BLaER1 (cell line): ENCODE measurements around the gene ASIC5.
"Not testable (repeated sequence)": the region's sequence is repeated elsewhere in the genome, so short reads cannot be mapped to it uniquely, and the experiment has no call there.

Experiments used
- H3K27ac ChIP-seq: shearing (Covaris generic); formaldehyde crosslinking; 2 replicates; pipeline ENCODE4 v1.8.1; 2022
- H3K27me3 ChIP-seq: shearing (Covaris generic); formaldehyde crosslinking; 2 replicates; pipeline ENCODE4 v1.8.1; 2022
- H3K36me3 ChIP-seq: shearing (Covaris generic); formaldehyde crosslinking; 2 replicates; pipeline ENCODE4 v1.8.1; 2022
- H3K4me1 ChIP-seq: shearing (Covaris generic); formaldehyde crosslinking; 2 replicates; pipeline ENCODE4 v1.8.1; 2022
- H3K4me2 ChIP-seq: shearing (Covaris generic); formaldehyde crosslinking; 2 replicates; pipeline ENCODE4 v1.8.1; 2022
- H3K4me3 ChIP-seq: shearing (Covaris generic); formaldehyde crosslinking; 2 replicates; pipeline ENCODE4 v1.8.1; 2022
- H3K9ac ChIP-seq: shearing (Covaris generic); formaldehyde crosslinking; 2 replicates; pipeline ENCODE4 v1.8.1; 2022
- H3K9me3 ChIP-seq: shearing (Covaris generic); formaldehyde crosslinking; 2 replicates; pipeline ENCODE4 v1.8.1; 2022
- H4K20me1 ChIP-seq: shearing (Covaris generic); formaldehyde crosslinking; 2 replicates; pipeline ENCODE4 v1.8.1; 2022
- Cebpa-rat ChIP-seq: shearing (Covaris generic); IDR thresholded peaks from 2 replicates; pipeline ENCODE4 v1.8.1; 2022

The ASIC5 gene

GRCh38 chr4:155805016-155805415 lies 61.1 kb downstream of the ASIC5 start:
- no peaks in the 10 kb centered on the region for H3K9me3 ChIP-seq
- no peaks in the 10 kb centered on the region for H3K4me1 ChIP-seq
- H3K4me3 ChIP-seq = no peak overlapping the region
- H4K20me1 ChIP-seq = no peaks in the 10 kb centered on the region
- H3K9ac ChIP-seq = no peak overlapping the region
- no peaks in the 10 kb centered on the region for H3K27me3 ChIP-seq
- no peak overlapping the region for H3K27ac ChIP-seq
- no peaks in the 10 kb centered on the region for H3K36me3 ChIP-seq
- no peak overlapping the region for H3K4me2 ChIP-seq
- TF ChIP-seq Cebpa-rat = no peak

GRCh38 chr4:155802190-155802959 lies 63.7 kb downstream of the ASIC5 start:
- H3K36me3 ChIP-seq = no peaks in the 10 kb centered on the region
- no peaks in the 10 kb centered on the region for H3K27me3 ChIP-seq
- no peaks in the 10 kb centered on the region for H4K20me1 ChIP-seq
- H3K4me3 ChIP-seq = no peak overlapping the region
- no peak overlapping the region for H3K4me2 ChIP-seq
- H3K9me3 ChIP-seq = no peaks in the 10 kb centered on the region
- no peak overlapping the region for H3K9ac ChIP-seq
- no peaks in the 10 kb centered on the region for H3K4me1 ChIP-seq
- no peak overlapping the region for H3K27ac ChIP-seq
- no peak for TF ChIP-seq Cebpa-rat

GRCh38 chr4:155800685-155801343 lies 65.3 kb downstream of the ASIC5 start:
- no peak for TF ChIP-seq Cebpa-rat
- Histone ChIP-seq H3K27ac (no peak overlapping the region), H3K4me2 (no peak overlapping the region), H4K20me1 (no peaks in the 10 kb centered on the region), H3K9ac (no peak overlapping the region), H3K4me3 (no peak overlapping the region), H3K36me3 (no peaks in the 10 kb centered on the region), H3K27me3 (no peaks in the 10 kb centered on the region), H3K9me3 (no peaks in the 10 kb centered on the region), H3K4me1 (no peaks in the 10 kb centered on the region)

DNA sequence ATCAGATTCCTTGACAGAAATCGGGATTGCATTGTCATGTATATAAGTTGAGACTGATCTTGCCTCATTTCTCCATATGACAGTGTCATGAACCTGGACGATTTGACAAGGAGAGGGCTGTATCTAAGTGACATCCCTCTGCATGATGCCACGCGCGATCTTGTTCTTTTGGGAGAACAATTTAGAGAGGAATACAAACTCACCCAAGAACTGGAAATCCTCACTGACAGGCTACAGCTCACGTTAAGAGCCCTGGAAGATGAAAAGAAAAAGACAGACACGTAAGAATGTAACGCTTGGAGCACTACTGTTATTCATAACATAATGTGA lies 66.3 kb downstream of the ASIC5 start:
- no peaks in the 10 kb centered on the region for H3K27me3 ChIP-seq
- no peak overlapping the region for H3K27ac ChIP-seq
- no peak overlapping the region for H3K4me2 ChIP-seq
- no peak overlapping the region for H3K9ac ChIP-seq
- H3K4me1 ChIP-seq = no peaks in the 10 kb centered on the region
- no peaks in the 10 kb centered on the region for H4K20me1 ChIP-seq
- no peak overlapping the region for H3K4me3 ChIP-seq
- H3K36me3 ChIP-seq = no peaks in the 10 kb centered on the region
- no peak for TF ChIP-seq Cebpa-rat
- H3K9me3 ChIP-seq = no peaks in the 10 kb centered on the region

GRCh38 chr4:155799116-155799793 lies 66.8 kb downstream of the ASIC5 start:
- no peak for TF ChIP-seq Cebpa-rat
- Histone ChIP-seq H3K36me3 (no peaks in the 10 kb centered on the region), H3K27me3 (no peaks in the 10 kb centered on the region), H3K9ac (no peak overlapping the region), H3K4me3 (no peak overlapping the region), H3K9me3 (no peaks in the 10 kb centered on the region), H3K4me1 (no peaks in the 10 kb centered on the region), H3K4me2 (no peak overlapping the region), H3K27ac (no peak overlapping the region), H4K20me1 (no peaks in the 10 kb centered on the region)

DNA sequence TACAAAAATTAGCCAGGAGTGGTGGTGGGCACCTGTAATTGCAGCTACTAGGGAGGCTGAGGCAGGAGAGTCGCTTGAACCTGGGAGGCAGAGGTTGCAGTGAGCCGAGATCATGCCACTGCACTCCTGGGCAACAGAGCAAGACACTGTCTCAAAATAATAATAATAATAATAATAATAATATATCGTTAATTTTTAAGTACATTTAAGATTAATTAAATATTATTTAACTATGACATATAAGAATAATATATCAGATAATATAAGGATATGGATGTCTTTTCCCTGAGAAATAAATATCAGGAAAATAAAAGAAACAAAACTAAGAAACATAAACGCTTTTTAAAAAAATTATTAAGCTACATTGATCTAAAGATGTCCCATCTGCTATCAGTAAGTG lies 68.5 kb downstream of the ASIC5 start:
- H3K27ac ChIP-seq, H3K9ac ChIP-seq, H3K4me2 ChIP-seq, H4K20me1 ChIP-seq, H3K36me3 ChIP-seq, H3K4me1 ChIP-seq, H3K4me3 ChIP-seq, H3K9me3 ChIP-seq, H3K27me3 ChIP-seq: not testable (repeated sequence)

DNA sequence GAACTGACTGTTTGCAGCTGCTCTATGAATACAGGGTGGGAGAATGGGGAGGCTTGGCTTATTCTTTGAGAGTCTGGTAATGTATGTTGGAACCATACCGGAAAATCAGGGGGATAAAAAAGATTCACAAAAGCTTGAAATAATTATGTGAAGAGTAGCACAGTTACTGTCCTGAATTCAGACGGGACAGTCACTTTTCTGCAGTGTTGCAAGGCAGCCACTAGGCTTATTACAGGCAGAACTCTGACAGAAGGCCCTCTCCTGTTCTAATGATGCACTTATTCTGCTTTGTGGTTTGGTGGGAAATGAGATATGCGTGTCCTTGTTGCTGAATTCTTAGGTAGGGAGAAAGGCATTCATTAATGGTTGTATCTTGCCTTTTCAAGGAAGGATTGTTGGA lies 70.1 kb downstream of the ASIC5 start:
- H3K4me3 ChIP-seq = no peak overlapping the region

DNA sequence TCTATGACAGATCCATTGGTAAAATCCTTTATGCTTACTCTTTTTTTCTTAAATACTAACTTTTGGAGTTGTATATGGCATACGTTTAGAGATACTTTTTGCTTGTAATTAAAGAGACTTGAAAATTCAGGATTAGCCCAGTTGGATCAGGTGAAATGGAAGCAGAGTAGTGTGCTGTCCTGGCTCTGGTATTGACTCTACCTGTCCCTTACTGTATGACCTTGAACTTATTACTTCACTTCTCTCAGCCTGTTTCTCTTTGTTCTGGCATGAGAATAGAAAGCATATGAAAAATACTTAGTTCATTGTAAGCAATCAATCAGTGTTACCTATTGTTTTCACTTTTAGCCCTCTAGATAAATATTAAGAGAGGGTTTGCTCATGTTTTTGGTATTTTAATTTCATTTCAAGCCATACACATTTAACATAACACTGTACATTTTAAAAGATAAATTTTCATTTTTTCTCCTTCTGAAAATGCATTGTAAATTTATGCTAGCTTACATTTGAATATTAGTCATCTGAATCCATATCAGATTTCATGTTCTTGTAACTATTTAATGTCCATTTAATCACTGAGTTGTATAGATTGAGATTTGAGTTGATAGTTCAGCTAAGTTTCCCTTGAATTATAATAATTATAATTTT lies 71.4 kb downstream of the ASIC5 start:
- TF ChIP-seq Cebpa-rat = no peak
- H3K4me2 ChIP-seq = no peak overlapping the region
- no peak overlapping the region for H3K9ac ChIP-seq
- H3K27me3 ChIP-seq = no peaks in the 10 kb centered on the region
- H3K4me3 ChIP-seq = no peak overlapping the region
- no peaks in the 10 kb centered on the region for H3K36me3 ChIP-seq
- no peak overlapping the region for H3K27ac ChIP-seq
- H4K20me1 ChIP-seq = no peaks in the 10 kb centered on the region
- H3K4me1 ChIP-seq = 0 out of 2 replicates have a peak, but pooled peaks cover under 1% of the 10 kb centered on the region
- H3K9me3 ChIP-seq = no peaks in the 10 kb centered on the region

More for the DNA sequence above, 70.1 kb downstream of the ASIC5 start:
- no peak for TF ChIP-seq Cebpa-rat
- Histone ChIP-seq H3K4me1 (no peaks in the 10 kb centered on the region), H3K4me2 (no peak overlapping the region), H3K9me3 (no peaks in the 10 kb centered on the region), H3K27ac (no peak overlapping the region), H3K36me3 (no peaks in the 10 kb centered on the region), H3K27me3 (no peaks in the 10 kb centered on the region), H3K9ac (no peak overlapping the region), H4K20me1 (no peaks in the 10 kb centered on the region)

- no peaks in the 10 kb centered on the region for H3K27me3 ChIP-seq
- H3K4me2 ChIP-seq = no peak overlapping the region
- no peak overlapping the region for H3K4me3 ChIP-seq
- no peaks in the 10 kb centered on the region for H3K9me3 ChIP-seq
- peaks cover 7% of the 10 kb centered on the region; the same call in 1 of the 2 replicates for H3K4me1 ChIP-seq
- TF ChIP-seq Cebpa-rat = no peak
- H3K27ac ChIP-seq = no peak overlapping the region
- no peaks in the 10 kb centered on the region for H4K20me1 ChIP-seq
- H3K36me3 ChIP-seq = no peaks in the 10 kb centered on the region
- no peak overlapping the region for H3K9ac ChIP-seq
Observed at GRCh38 chr4:155789982-155790381, 76.1 kb downstream of the ASIC5 start.

DNA sequence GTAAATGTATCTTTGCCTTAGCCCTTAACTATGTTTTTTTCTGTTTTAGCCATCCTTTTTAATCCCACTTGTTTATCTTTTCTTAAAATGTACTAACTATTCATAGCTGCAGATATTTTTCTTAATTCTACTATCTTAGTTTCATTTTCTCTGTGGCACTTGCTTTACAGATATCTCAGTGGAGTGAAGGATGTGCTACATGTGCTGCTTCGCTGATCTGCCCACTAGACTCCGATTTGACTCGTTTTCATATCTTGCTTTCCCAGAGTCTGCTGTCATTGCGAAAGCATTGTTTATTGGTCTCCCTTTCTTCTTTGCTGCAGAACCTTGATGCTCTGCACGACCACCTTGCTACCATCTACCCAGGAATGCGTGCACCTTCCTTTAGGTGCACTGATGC lies 76.7 kb downstream of the ASIC5 start:
- Histone ChIP-seq H3K4me3 (no peak overlapping the region), H3K9me3 (no peaks in the 10 kb centered on the region), H3K36me3 (no peaks in the 10 kb centered on the region), H3K27ac (no peak overlapping the region), H3K4me1 (peaks cover 7% of the 10 kb centered on the region; the same call in 1 of the 2 replicates), H3K27me3 (no peaks in the 10 kb centered on the region), H3K4me2 (peak overlapping the region; percentile 54), H3K9ac (no peak overlapping the region), H4K20me1 (no peaks in the 10 kb centered on the region)
- no peak for TF ChIP-seq Cebpa-rat
